ENCODE data around the gene GRIA1.

The GRIA1 gene

GRCh38 chr5:153618307-153618706, 127.8 kb downstream of the GRIA1 start:
- DNase-seq = no peak

- DNase-seq = no peak
These were observed 128.4 kb downstream of the GRIA1 start for GRCh38 chr5:153618867-153619266.

- DNase-seq = no peak
These were observed 129.3 kb downstream of the GRIA1 start for GRCh38 chr5:153619771-153620170.

- no peak for DNase-seq
These were observed 132.7 kb downstream of the GRIA1 start for GRCh38 chr5:153623124-153623523.

- no peak for DNase-seq
These were observed 133.4 kb downstream of the GRIA1 start for GRCh38 chr5:153623751-153624450.

- DNase-seq = no peak
These were observed 133.9 kb downstream of the GRIA1 start for GRCh38 chr5:153624451-153624765.

GRCh38 chr5:153625826-153626354, 135.4 kb downstream of the GRIA1 start:
- DNase-seq = no peak

GRCh38 chr5:153626836-153627235, 136.4 kb downstream of the GRIA1 start:
- no peak for DNase-seq

GRCh38 chr5:153629027-153629895, 138.8 kb downstream of the GRIA1 start:
- peak; percentile 40 for DNase-seq

GRCh38 chr5:153630546-153630945, 140.1 kb downstream of the GRIA1 start:
- DNase-seq = peak; percentile 92

GRCh38 chr5:153632748-153633290, 142.3 kb downstream of the GRIA1 start:
- DNase-seq = no peak

- DNase-seq = no peak
These were observed 146.4 kb downstream of the GRIA1 start for GRCh38 chr5:153636670-153637451.

GRCh38 chr5:153640293-153640692, 149.8 kb downstream of the GRIA1 start:
- no peak for DNase-seq

GRCh38 chr5:153641183-153641688, 150.8 kb downstream of the GRIA1 start:
- DNase-seq = peak; percentile 45

- peak; percentile 10 for DNase-seq
These were observed 164.2 kb downstream of the GRIA1 start for GRCh38 chr5:153654504-153655200.

- no peak for DNase-seq
These were observed 164.7 kb downstream of the GRIA1 start for GRCh38 chr5:153655201-153655510.

- peak; percentile 28 for DNase-seq
These were observed 167.7 kb downstream of the GRIA1 start for GRCh38 chr5:153658149-153658548.

- no peak for DNase-seq
These were observed 168.1 kb downstream of the GRIA1 start for GRCh38 chr5:153658606-153659005.

GRCh38 chr5:153659039-153659736, 168.7 kb downstream of the GRIA1 start:
- no peak for DNase-seq

GRCh38 chr5:153660919-153661318, 170.4 kb downstream of the GRIA1 start:
- DNase-seq = peak; percentile 24

- no peak for DNase-seq
These were observed 171.4 kb downstream of the GRIA1 start for GRCh38 chr5:153661897-153662296.

GRCh38 chr5:153670101-153670500, 179.6 kb downstream of the GRIA1 start:
- no peak for DNase-seq

Data from NCI-H82 (cell line).